Measurements from ENCODE around the gene RNF44. TPM values are rescaled to one million over a fixed set of nuclear protein-coding genes. Genes with fewer than 3 reads are reported as not detected.

The RNF44 gene
- total RNA-seq: 78.6 and 96.5 TPM in 2 replicates

GRCh38 chr5:176536902-176537553 is at the start of gene RNF44:
TSS of gene RNF44 (minus strand) at chr5:176537402. CDS start at chr5:176532472, 4,930 bp downstream.
- Mint-ChIP-seq H3K4me3 (peak within 1 kb of the TSS; percentile 97), H3K9me3 (no peaks in the 10 kb centered on the region), H3K36me3 (ENCODE audit: low read depth) (peaks cover 15% of the 10 kb centered on the region), H3K27me3 (no peaks in the 10 kb centered on the region), H3K27ac (peak within 1 kb of the TSS; percentile 95), H3K4me1 (peaks cover 68% of the 10 kb centered on the region)
- intact Hi-C loops (cut with micrococcal nuclease): loop anchor here (1.0 to 10.0 kb wide), 9 partner anchors 89 to 1578 kb away; partner anchors contain the start of genes ARL10, EIF4E1B, FAF2 and N4BP3
- peak; percentile 96 for DNase-seq
- no peak for TF ChIP-seq CTCF (IDR thresholded peaks at IDR 0.05)
- ATAC-seq (ENCODE audit: low read depth): peak; percentile 61
- ChIA-PET CTCF (interaction anchor here (1.6 kb wide), 1 partner anchor 120 kb away, joined by 5 read pairs; the partner anchor contains the start of gene CLTB), POLR2A (interaction anchor here (0.5 to 4.2 kb wide), 35 partner anchors 8 to 1072 kb away, joined by 3 to 53 read pairs (median 4); partner anchors contain the start of genes CDHR2, CLTB, DDX41 and EIF4E1B)

GRCh38 chr5:176583076-176583475 is 45.9 kb upstream of the RNF44 start:
- peaks cover 3% of the 10 kb centered on the region for H3K4me1 Mint-ChIP-seq
- peaks cover 5% of the 10 kb centered on the region for H3K9me3 Mint-ChIP-seq
- H3K27me3 Mint-ChIP-seq: peaks cover 1% of the 10 kb centered on the region
- H3K36me3 Mint-ChIP-seq (ENCODE audit: low read depth): no peaks in the 10 kb centered on the region
- intact Hi-C loops (cut with micrococcal nuclease): no loop called here
- TF ChIP-seq CTCF (IDR thresholded peaks at IDR 0.05): no peak
- ATAC-seq (ENCODE audit: low read depth) (no peak), DNase-seq (no peak)
- CTCF ChIA-PET: interaction anchor here (1.0 to 1.1 kb wide), 3 partner anchors 8 to 77 kb away, joined by 3 to 5 read pairs (median 4); no protein-coding TSS in a partner anchor
- H3K27ac Mint-ChIP-seq: no peak overlapping the region
- no peak overlapping the region for H3K4me3 Mint-ChIP-seq
- POLR2A ChIA-PET: no interaction called here

GRCh38 chr5:176581361-176581760 is 44.2 kb upstream of the RNF44 start:
- ChIA-PET POLR2A (no interaction called here), CTCF (no interaction called here)
- peaks cover 8% of the 10 kb centered on the region for H3K4me1 Mint-ChIP-seq
- peaks cover 5% of the 10 kb centered on the region for H3K9me3 Mint-ChIP-seq
- peaks cover 1% of the 10 kb centered on the region for H3K27me3 Mint-ChIP-seq
- no peak overlapping the region for H3K4me3 Mint-ChIP-seq
- TF ChIP-seq CTCF (IDR thresholded peaks at IDR 0.05): no peak
- intact Hi-C loops (cut with micrococcal nuclease): no loop called here
- no peak for DNase-seq
- no peaks in the 10 kb centered on the region for H3K36me3 Mint-ChIP-seq (ENCODE audit: low read depth)
- no peak overlapping the region for H3K27ac Mint-ChIP-seq
- no peak for ATAC-seq (ENCODE audit: low read depth)

- no peak for TF ChIP-seq CTCF (IDR thresholded peaks at IDR 0.05)
- Mint-ChIP-seq H3K9me3 (no peaks in the 10 kb centered on the region), H3K4me3 (no peak overlapping the region), H3K36me3 (ENCODE audit: low read depth) (no peaks in the 10 kb centered on the region), H3K27me3 (peaks cover 1% of the 10 kb centered on the region), H3K27ac (no peak overlapping the region), H3K4me1 (peaks cover 8% of the 10 kb centered on the region)
- DNase-seq: no peak
- ATAC-seq (ENCODE audit: low read depth): no peak
- ChIA-PET POLR2A (no interaction called here), CTCF (interaction anchor here (3.0 kb wide), 1 partner anchor 163 kb away, joined by 13 read pairs; the partner anchor contains the start of gene CLTB)
- intact Hi-C loops (cut with micrococcal nuclease): loop anchor here (5.0 kb wide), 1 partner anchor 852 kb away; no protein-coding TSS in a partner anchor
Measured at GRCh38 chr5:176579323-176579722, 42.1 kb upstream of the RNF44 start.

GRCh38 chr5:176578391-176578808 is 41.2 kb upstream of the RNF44 start:
- intact Hi-C loops (cut with micrococcal nuclease): loop anchor here (5.0 kb wide), 1 partner anchor 851 kb away; no protein-coding TSS in a partner anchor
- POLR2A ChIA-PET: interaction anchor here (0.8 kb wide), 1 partner anchor 41 kb away, joined by 3 read pairs; the partner anchor contains the start of gene RNF44

More at GRCh38 chr5:176578391-176578808, 41.2 kb upstream of the RNF44 start:
- Mint-ChIP-seq H3K4me1 (peaks cover 13% of the 10 kb centered on the region), H3K36me3 (ENCODE audit: low read depth) (no peaks in the 10 kb centered on the region), H3K9me3 (no peaks in the 10 kb centered on the region), H3K27me3 (peaks cover 1% of the 10 kb centered on the region), H3K27ac (no peak overlapping the region), H3K4me3 (no peak overlapping the region)
- CTCF ChIA-PET: interaction anchor here (3.0 kb wide), 1 partner anchor 162 kb away, joined by 13 read pairs; the partner anchor contains the start of gene CLTB
- ATAC-seq (ENCODE audit: low read depth) (peak; percentile 67), DNase-seq (no peak)
- no peak for TF ChIP-seq CTCF (IDR thresholded peaks at IDR 0.05)
